ENCODE data around the gene CILP. TPM values are rescaled to one million over a fixed set of nuclear protein-coding genes. Genes with fewer than 3 reads are reported as not detected.

CILP gene
- total RNA-seq, 1 experiment from 2014 or later, result not detected

- H3K4me1 Mint-ChIP-seq, result peaks cover 10% of the 10 kb centered on the region
- H3K9me3 Mint-ChIP-seq, result peaks cover 8% of the 10 kb centered on the region; the same call in 1 of the 2 replicates
- H3K27me3 Mint-ChIP-seq (ENCODE audit: low read depth), result no peaks in the 10 kb centered on the region
- POLR2A ChIA-PET, result no interaction called here
- H3K27ac Mint-ChIP-seq, result no peak overlapping the region; the same call in 1 of the 2 replicates
- no peak for ATAC-seq
- no peaks in the 10 kb centered on the region for H3K36me3 Mint-ChIP-seq
- CTCF ChIA-PET, result interaction anchor here (1.0 to 1.4 kb wide), 2 partner anchors 9 to 35 kb away, joined by 4 to 7 read pairs; partner anchors contain the start of gene CILP
- no peak overlapping the region for H3K4me3 Mint-ChIP-seq
- TF ChIP-seq ZNF121 (CRISPR knock-in tag; IDR thresholded peaks at IDR 0.05) (peak; percentile 69), ZNF423 (CRISPR knock-in tag; IDR thresholded peaks at IDR 0.05) (no peak)
- DNase-seq (ENCODE audit: low spot score), result no peak
Measured at GRCh38 chr15:65246939-65247338, 35.7 kb upstream of the CILP start.

- CTCF ChIA-PET, result interaction anchor here (0.6 to 1.4 kb wide), 2 partner anchors 34 to 1411 kb away, joined by 3 to 4 read pairs; partner anchors contain the start of gene CILP
- no peak for DNase-seq (ENCODE audit: low spot score)
- H3K36me3 Mint-ChIP-seq, result no peaks in the 10 kb centered on the region
Measured at GRCh38 chr15:65246026-65246714, 34.9 kb upstream of the CILP start.

More at GRCh38 chr15:65246026-65246714, 34.9 kb upstream of the CILP start:
- H3K4me3 Mint-ChIP-seq, result no peak overlapping the region
- peak overlapping the region; percentile 52 for H3K27ac Mint-ChIP-seq
- no peak for ATAC-seq
- no peaks in the 10 kb centered on the region for H3K27me3 Mint-ChIP-seq (ENCODE audit: low read depth)
- peaks cover 8% of the 10 kb centered on the region; the same call in 1 of the 2 replicates for H3K9me3 Mint-ChIP-seq
- TF ChIP-seq ZNF232 (CRISPR knock-in tag; IDR thresholded peaks at IDR 0.05) (no peak), HMGXB4 (CRISPR knock-in tag; IDR thresholded peaks at IDR 0.05) (no peak), NR3C1 (CRISPR knock-in tag; conservative IDR thresholded peaks at IDR 0.05; ENCODE audit: low read depth) (no peak), HMGA2 (CRISPR knock-in tag; IDR thresholded peaks at IDR 0.05) (no peak), E2F5 (CRISPR knock-in tag; IDR thresholded peaks at IDR 0.05) (no peak), CBFB (CRISPR knock-in tag; IDR thresholded peaks at IDR 0.05; ENCODE audit: low read depth) (no peak), FOXP4 (CRISPR knock-in tag; IDR thresholded peaks at IDR 0.05) (no peak), PRRX2 (CRISPR knock-in tag; IDR thresholded peaks at IDR 0.05) (no peak), TP53 (CRISPR knock-in tag; IDR thresholded peaks at IDR 0.05) (no peak), ZSCAN18 (CRISPR knock-in tag; IDR thresholded peaks at IDR 0.05) (no peak), ERG (CRISPR knock-in tag; IDR thresholded peaks at IDR 0.05) (no peak), SP1 (CRISPR knock-in tag; conservative IDR thresholded peaks at IDR 0.05) (no peak)
- POLR2A ChIA-PET, result no interaction called here
- peaks cover 10% of the 10 kb centered on the region for H3K4me1 Mint-ChIP-seq

Measured in WTC11 (cell line).